H9 (cell line): ENCODE measurements around the gene OSBP2. TPM values are rescaled to one million over a fixed set of nuclear protein-coding genes. Genes with fewer than 3 reads are reported as not detected.

ENCODE experiments used
- DNase-seq: peaks from one replicate; pipeline ENCODE4 v3.0.0-alpha.2; 2017
- H2AFZ ChIP-seq: one replicate; pipeline ENCODE4 v1.6.1; 2013; ENCODE audit warnings: mild to moderate bottlenecking, low read length, control low read depth, moderate library complexity
- H2AK5ac ChIP-seq: 2 replicates; pipeline ENCODE4 v1.6.1; 2013; ENCODE audit warnings: low read length, control low read depth, mixed read lengths; ENCODE audit not compliant: insufficient read length
- H2BK120ac ChIP-seq: one replicate; pipeline ENCODE4 v1.6.1; 2013; ENCODE audit warnings: low read depth, mild to moderate bottlenecking, low read length, control low read depth, inconsistent platforms; ENCODE audit not compliant: poor library complexity, severe bottlenecking
- H2BK12ac ChIP-seq: 2 replicates; pipeline ENCODE4 v1.6.1; 2013; ENCODE audit warnings: low read length, control low read depth, mixed read lengths, low read depth; ENCODE audit not compliant: insufficient read length
- H2BK15ac ChIP-seq: 2 replicates; pipeline ENCODE4 v1.6.1; 2013; ENCODE audit warnings: low read depth, low read length, control low read depth
- H2BK20ac ChIP-seq: one replicate; pipeline ENCODE4 v1.6.1; 2013; ENCODE audit warnings: low read depth, mild to moderate bottlenecking, low read length, control low read depth, inconsistent platforms; ENCODE audit not compliant: poor library complexity, severe bottlenecking
- H2BK5ac ChIP-seq: 2 replicates; pipeline ENCODE4 v1.6.1; 2013; ENCODE audit warnings: low read length, control low read depth, mixed read lengths; ENCODE audit not compliant: insufficient read length
- H3K14ac ChIP-seq: 2 replicates; pipeline ENCODE4 v1.6.1; 2013; ENCODE audit warnings: low read length, control low read depth; ENCODE audit not compliant: insufficient read depth
- H3K18ac ChIP-seq: 2 replicates; pipeline ENCODE4 v1.6.1; 2013; ENCODE audit warnings: low read depth, mild to moderate bottlenecking, mixed read lengths, low read length, control low read depth; ENCODE audit not compliant: insufficient read length
- H3K23ac ChIP-seq: 2 replicates; pipeline ENCODE4 v1.6.1; 2013; ENCODE audit warnings: low read length, control low read depth, mixed read lengths, low read depth; ENCODE audit not compliant: insufficient read length
- H3K23me2 ChIP-seq: 2 replicates; pipeline ENCODE4 v1.6.1; 2013; ENCODE audit warnings: low read depth, mild to moderate bottlenecking, mixed read lengths, low read length, control low read depth; ENCODE audit not compliant: insufficient read length, poor library complexity, severe bottlenecking
- H3K27ac ChIP-seq: 2 replicates; pipeline ENCODE4 v1.5.1; 2013; ENCODE audit warnings: low read length, control low read depth, mixed read lengths, low read depth; ENCODE audit not compliant: insufficient read length
- H3K27me3 ChIP-seq: 2 replicates; pipeline ENCODE4 v1.6.1; 2013; ENCODE audit warnings: low read length, control low read depth, inconsistent platforms; ENCODE audit not compliant: insufficient read depth
- H3K4ac ChIP-seq: 2 replicates; pipeline ENCODE4 v1.6.1; 2013; ENCODE audit warnings: low read depth, mild to moderate bottlenecking, control low read depth, inconsistent platforms, low read length, moderate library complexity
- H3K4me1 ChIP-seq: 2 replicates; pipeline ENCODE4 v1.6.1; 2013; ENCODE audit warnings: low read length, control low read depth, inconsistent platforms; ENCODE audit not compliant: insufficient read depth
- H3K4me2 ChIP-seq: 2 replicates; pipeline ENCODE4 v1.6.1; 2013; ENCODE audit warnings: low read length, control low read depth, mixed read lengths; ENCODE audit not compliant: insufficient read length, insufficient read depth
- H3K56ac ChIP-seq: 2 replicates; pipeline ENCODE4 v1.6.1; 2013; ENCODE audit warnings: low read depth, mild to moderate bottlenecking, mixed read lengths, low read length, control low read depth; ENCODE audit not compliant: insufficient read length
- H3K79me1 ChIP-seq: 2 replicates; pipeline ENCODE4 v1.6.1; 2013; ENCODE audit warnings: low read depth, mild to moderate bottlenecking, moderate library complexity, low read length, control low read depth, inconsistent platforms; ENCODE audit not compliant: insufficient read depth, poor library complexity, severe bottlenecking
- H3K79me2 ChIP-seq: 2 replicates; pipeline ENCODE4 v1.6.1; 2013; ENCODE audit warnings: low read length, control low read depth, inconsistent platforms; ENCODE audit not compliant: insufficient read depth
- H3K9ac ChIP-seq: 2 replicates; pipeline ENCODE4 v1.6.1; 2013; ENCODE audit warnings: low read length, control low read depth, mixed read lengths; ENCODE audit not compliant: insufficient read length; ENCODE audit errors: extremely low read depth
- H3K9me3 ChIP-seq: one replicate; pipeline ENCODE4 v1.6.1; 2013; ENCODE audit warnings: low read depth, low read length, inconsistent platforms; ENCODE audit not compliant: control insufficient read depth
- H3T11ph ChIP-seq: one replicate; pipeline ENCODE4 v1.6.1; 2013; ENCODE audit warnings: mild to moderate bottlenecking, low read length, control low read depth, inconsistent platforms
- H4K20me1 ChIP-seq: one replicate; pipeline ENCODE4 v1.6.1; 2013; ENCODE audit not compliant: control insufficient read depth, insufficient read length, insufficient read depth
- H4K5ac ChIP-seq: 2 replicates; pipeline ENCODE4 v1.6.1; 2013; ENCODE audit warnings: low read depth, mild to moderate bottlenecking, mixed read lengths, low read length, control low read depth; ENCODE audit not compliant: insufficient read length
- H4K8ac ChIP-seq: replicated peaks from 2 replicates; pipeline ENCODE4 v1.6.1; 2013; ENCODE audit warnings: low read length, control low read depth, mixed read lengths, low read depth; ENCODE audit not compliant: insufficient read length
- H4K91ac ChIP-seq: 2 replicates; pipeline ENCODE4 v1.6.1; 2013; ENCODE audit warnings: low read depth, mild to moderate bottlenecking, moderate library complexity, mixed read lengths, low read length, control low read depth; ENCODE audit not compliant: insufficient read length
- H3K27ac Mint-ChIP-seq, 3 experiments: 2 replicates in 2 of 3; 3 replicates in 1 of 3; pipeline ENCODE4 v1.8.0; 2020 to 2021; ENCODE audit warnings: mixed read lengths in 3 of 3, mild to moderate bottlenecking in 1 of 3, moderate library complexity in 1 of 3
- H3K27me3 Mint-ChIP-seq: 2 replicates; pipeline ENCODE4 v1.8.0; 2021; ENCODE audit warnings: low read depth, mild to moderate bottlenecking, moderate library complexity, mixed read lengths
- H3K36me3 Mint-ChIP-seq, 3 experiments: 2 replicates in 2 of 3; 3 replicates in 1 of 3; pipeline ENCODE4 v1.8.0; 2020 to 2021; ENCODE audit warnings: low read depth in 3 of 3, mixed read lengths in 3 of 3; ENCODE audit not compliant: insufficient read depth in 1 of 3
- H3K4me1 Mint-ChIP-seq, 2 experiments: 2 replicates each; pipeline ENCODE4 v1.8.0; 2020; ENCODE audit warnings: mixed read lengths in 2 of 2
- H3K4me3 Mint-ChIP-seq, 2 experiments: 2 replicates in 1 of 2; 3 replicates in 1 of 2; pipeline ENCODE4 v1.8.0; 2020 to 2021; ENCODE audit warnings: mild to moderate bottlenecking in 2 of 2, mixed read lengths in 2 of 2, moderate library complexity in 1 of 2
- H3K9me3 Mint-ChIP-seq, 2 experiments: 2 replicates in 1 of 2; 3 replicates in 1 of 2; pipeline ENCODE4 v1.8.0; 2020; ENCODE audit warnings: mild to moderate bottlenecking in 2 of 2, mixed read lengths in 2 of 2, moderate library complexity in 1 of 2
- WGBS: extraction: QIAGEN DNeasy Blood & Tissue Kit; methylation state at CpG from one replicate; pipeline ENCODE4 v1.1.7; 2013; ENCODE audit warnings: missing lambda C conversion rate, low lambda C conversion rate, mixed read lengths; ENCODE audit not compliant: insufficient read length; ENCODE audit errors: extremely low coverage; 5-methylcytosine and 5-hydroxymethylcytosine counted together
- total RNA-seq: library from RNA; stranded (reverse); gene quantifications from 2 replicates; pipeline ENCODE4 v1.2.1, GENCODE V29; 2021
- TF ChIP-seq, protein P1 (sequence below): fragments of 200-600 bp; sonication (generic); conservative IDR thresholded peaks from 3 replicates; pipeline ENCODE4 v1.8.0; 2021; ENCODE audit warnings: antibody characterized with exemption, mild to moderate bottlenecking

Gene OSBP2
- total RNA-seq, 1 experiment from 2014 or later = 3.4 TPM

- H2AFZ ChIP-seq = no peak overlapping the region
- Mint-ChIP-seq H3K4me3 (no peak overlapping the region), H3K9me3 (no peaks in the 10 kb centered on the region), H3K27me3 (no peaks in the 10 kb centered on the region), H3K27ac (peak overlapping the region in 2 of 3 experiments; percentile 55 to 69; a peak in 3 of 7 replicates), H3K36me3 (no peaks in the 10 kb centered on the region), H3K4me1 (peaks cover 10 to 11% of the 10 kb centered on the region in 2 experiments)
- no peak overlapping the region for H2BK12ac ChIP-seq
- no peaks in the 10 kb centered on the region for H3K79me2 ChIP-seq
- DNase-seq = no peak
- H4K91ac ChIP-seq = no peak overlapping the region
- H3T11ph ChIP-seq = no peak overlapping the region
- H3K4me1 ChIP-seq = no peaks in the 10 kb centered on the region
- H2BK20ac ChIP-seq = no peak overlapping the region
- H2AK5ac ChIP-seq = no peak overlapping the region
- no peak overlapping the region for H3K18ac ChIP-seq
- H3K14ac ChIP-seq = no peak overlapping the region
- H3K9me3 ChIP-seq = no peaks in the 10 kb centered on the region
- no peak overlapping the region for H3K27ac ChIP-seq
- no peaks in the 10 kb centered on the region for H4K20me1 ChIP-seq
- H3K9ac ChIP-seq = no peak overlapping the region
- H2BK120ac ChIP-seq = no peak overlapping the region
- TF ChIP-seq, protein P1, sequence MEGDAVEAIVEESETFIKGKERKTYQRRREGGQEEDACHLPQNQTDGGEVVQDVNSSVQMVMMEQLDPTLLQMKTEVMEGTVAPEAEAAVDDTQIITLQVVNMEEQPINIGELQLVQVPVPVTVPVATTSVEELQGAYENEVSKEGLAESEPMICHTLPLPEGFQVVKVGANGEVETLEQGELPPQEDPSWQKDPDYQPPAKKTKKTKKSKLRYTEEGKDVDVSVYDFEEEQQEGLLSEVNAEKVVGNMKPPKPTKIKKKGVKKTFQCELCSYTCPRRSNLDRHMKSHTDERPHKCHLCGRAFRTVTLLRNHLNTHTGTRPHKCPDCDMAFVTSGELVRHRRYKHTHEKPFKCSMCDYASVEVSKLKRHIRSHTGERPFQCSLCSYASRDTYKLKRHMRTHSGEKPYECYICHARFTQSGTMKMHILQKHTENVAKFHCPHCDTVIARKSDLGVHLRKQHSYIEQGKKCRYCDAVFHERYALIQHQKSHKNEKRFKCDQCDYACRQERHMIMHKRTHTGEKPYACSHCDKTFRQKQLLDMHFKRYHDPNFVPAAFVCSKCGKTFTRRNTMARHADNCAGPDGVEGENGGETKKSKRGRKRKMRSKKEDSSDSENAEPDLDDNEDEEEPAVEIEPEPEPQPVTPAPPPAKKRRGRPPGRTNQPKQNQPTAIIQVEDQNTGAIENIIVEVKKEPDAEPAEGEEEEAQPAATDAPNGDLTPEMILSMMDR = no peak
- H3K79me1 ChIP-seq = no peaks in the 10 kb centered on the region
- H3K23ac ChIP-seq = no peak overlapping the region
- H2BK15ac ChIP-seq = no peak overlapping the region
- no peak overlapping the region for H2BK5ac ChIP-seq
- no peak overlapping the region for H3K4ac ChIP-seq
- H4K8ac ChIP-seq = no peak overlapping the region
- no peak overlapping the region for H3K4me2 ChIP-seq
- H3K27me3 ChIP-seq = no peaks in the 10 kb centered on the region
- H3K56ac ChIP-seq = no peak overlapping the region
- no peak overlapping the region for H4K5ac ChIP-seq
- H3K23me2 ChIP-seq = no peaks in the 10 kb centered on the region
- WGBS = no CpG with 5 or more reads among the region's 6 CpGs
Observed at GRCh38 chr22:30781271-30781875, 86.7 kb downstream of the OSBP2 start.
